H1 (cell line): ENCODE measurements around the gene CPEB1. TPM values are rescaled to one million over a fixed set of nuclear protein-coding genes. Genes with fewer than 3 reads are reported as not detected.

Experiments
- CTCF ChIA-PET: fragments of 300-600 bp; sonication (Branson Sonifier 250); formaldehyde crosslinking; loops from one replicate; lab custom pipeline; 2021; ENCODE audit not compliant: partially characterized antibody; lab: Charles Lee
- POLR2A ChIA-PET: fragments of 300-600 bp; sonication (Branson Sonifier 250); formaldehyde crosslinking; loops from one replicate; lab custom pipeline; 2021; ENCODE audit warnings: inconsistent platforms; ENCODE audit not compliant: partially characterized antibody; lab: Charles Lee
- DNase-seq, 2 experiments: peaks; one replicate each; pipeline versions ENCODE4 v3.0.0 to v3.0.0-alpha.2; 2010 to 2022; ENCODE audit warnings: low spot score in 2 of 2, low read depth in 1 of 2, mixed read lengths in 1 of 2
- FAIRE-seq: peaks from 2 replicates; lab custom pipeline; 2011; peaks lifted over from hg19 to GRCh38; lab: Jason Lieb, UNC
- H2AFZ ChIP-seq: 2 replicates; pipeline ENCODE4 v1.8.1; 2012; ENCODE audit warnings: low read length, inconsistent platforms
- H2AK5ac ChIP-seq: 2 replicates; pipeline ENCODE4 v1.6.1; 2013; ENCODE audit warnings: low read depth, low read length
- H2BK120ac ChIP-seq: replicated peaks from 2 replicates; pipeline ENCODE3; 2013; ENCODE audit warnings: low read depth, low read length, inconsistent platforms
- H2BK12ac ChIP-seq: 2 replicates; pipeline ENCODE4 v1.6.1; 2013; ENCODE audit warnings: low read depth, low read length
- H2BK15ac ChIP-seq: 2 replicates; pipeline ENCODE4 v1.6.1; 2013; ENCODE audit warnings: low read length
- H2BK20ac ChIP-seq: 2 replicates; pipeline ENCODE4 v1.6.1; 2013; ENCODE audit warnings: low read length
- H2BK5ac ChIP-seq: 2 replicates; pipeline ENCODE4 v1.6.1; 2013; ENCODE audit warnings: low read depth, low read length
- H3K14ac ChIP-seq: 2 replicates; pipeline ENCODE4 v1.6.1; 2013; ENCODE audit warnings: inconsistent platforms; ENCODE audit not compliant: insufficient read length
- H3K18ac ChIP-seq: 2 replicates; pipeline ENCODE4 v1.6.1; 2013; ENCODE audit warnings: low read length; ENCODE audit errors: extremely low read depth
- H3K23ac ChIP-seq: 2 replicates; pipeline ENCODE4 v1.6.1; 2013; ENCODE audit warnings: inconsistent platforms; ENCODE audit not compliant: insufficient read length
- H3K23me2 ChIP-seq: 2 replicates; pipeline ENCODE4 v1.6.1; 2013; ENCODE audit warnings: low read depth, low read length
- H3K27ac ChIP-seq: 2 replicates; pipeline ENCODE4 v1.6.1; 2011; ENCODE audit warnings: low read depth, low read length, inconsistent platforms
- H3K27me3 ChIP-seq, 4 experiments: replicated peaks in 1 of 4; 1 replicate in 1 of 4; 2 replicates in 3 of 4; pipeline versions ENCODE4 v1.6.1 to v1.8.1; 2011 to 2013; ENCODE audit warnings: low read length in 3 of 4, mild to moderate bottlenecking in 3 of 4, inconsistent platforms in 2 of 4, mixed read lengths in 2 of 4, moderate library complexity in 1 of 4; ENCODE audit not compliant: control insufficient read depth in 3 of 4, insufficient read depth in 3 of 4; ENCODE audit errors: extremely low read depth in 1 of 4
- H3K36me3 ChIP-seq, 4 experiments: 2 replicates each; pipeline versions ENCODE4 v1.6.1 to v1.8.1; 2011 to 2013; ENCODE audit warnings: mild to moderate bottlenecking in 4 of 4, low read length in 3 of 4, moderate library complexity in 2 of 4, control low read depth in 1 of 4, inconsistent platforms in 1 of 4; ENCODE audit not compliant: insufficient read depth in 4 of 4, control insufficient read depth in 2 of 4
- H3K4ac ChIP-seq: replicated peaks from 2 replicates; pipeline ENCODE3; 2013; ENCODE audit warnings: low read length, low read depth, mixed read lengths, inconsistent platforms; ENCODE audit not compliant: insufficient read length
- H3K4me1 ChIP-seq, 4 experiments: replicated peaks in 1 of 4; 1 replicate in 1 of 4; 2 replicates in 3 of 4; pipeline versions ENCODE4 v1.6.1 to v1.8.1; 2011 to 2013; ENCODE audit warnings: low read length in 3 of 4, inconsistent platforms in 2 of 4, mixed read lengths in 1 of 4; ENCODE audit not compliant: insufficient read depth in 4 of 4, control insufficient read depth in 3 of 4
- H3K4me2 ChIP-seq, 2 experiments: 2 replicates each; pipeline versions ENCODE4 v1.6.1 to v1.8.1; 2011 to 2013; ENCODE audit warnings: low read depth in 2 of 2, low read length in 2 of 2, control low read depth in 1 of 2, inconsistent platforms in 1 of 2, mild to moderate bottlenecking in 1 of 2; ENCODE audit not compliant: insufficient read depth in 1 of 2
- H3K4me3 ChIP-seq, 4 experiments: fragments of 200-600, 300-600 bp in 1 of 4; sonication (generic), shearing (Covaris generic), sonication (Bioruptor Twin) in 1 of 4; 2 replicates each; pipeline versions ENCODE4 v1.5.1 to v1.8.1; 2011 to 2016; ENCODE audit warnings: low read length in 4 of 4, low read depth in 3 of 4, control low read depth in 2 of 4, inconsistent platforms in 2 of 4, mild to moderate bottlenecking in 2 of 4, mixed read lengths in 1 of 4, moderate library complexity in 1 of 4; ENCODE audit not compliant: insufficient read depth in 2 of 4; ENCODE audit errors: extremely low read depth in 1 of 4
- H3K56ac ChIP-seq: replicated peaks from 2 replicates; pipeline ENCODE3; 2013; ENCODE audit warnings: low read depth, mild to moderate bottlenecking, mixed read lengths, low read length, inconsistent platforms; ENCODE audit not compliant: insufficient read length
- H3K79me1 ChIP-seq: 2 replicates; pipeline ENCODE4 v1.6.1; 2013; ENCODE audit warnings: low read depth, low read length, control low read depth
- H3K79me2 ChIP-seq, 2 experiments: 2 replicates each; pipeline versions ENCODE4 v1.6.1 to v1.8.1; 2012 to 2013; ENCODE audit warnings: low read length in 2 of 2, mild to moderate bottlenecking in 2 of 2, inconsistent platforms in 1 of 2; ENCODE audit not compliant: insufficient read depth in 2 of 2, control insufficient read depth in 1 of 2
- H3K9ac ChIP-seq, 4 experiments: replicated peaks in 1 of 4; 1 replicate in 1 of 4; 2 replicates in 3 of 4; pipeline versions ENCODE4 v1.6.1 to v1.8.1; 2011 to 2013; ENCODE audit warnings: low read depth in 3 of 4, low read length in 3 of 4, control low read depth in 2 of 4, mild to moderate bottlenecking in 2 of 4, moderate library complexity in 2 of 4, inconsistent platforms in 1 of 4; ENCODE audit errors: extremely low read depth in 1 of 4
- H3K9me3 ChIP-seq, 2 experiments: 2 replicates each; pipeline versions ENCODE4 v1.6.1 to v1.8.1; 2012 to 2013; ENCODE audit warnings: mild to moderate bottlenecking in 2 of 2, moderate library complexity in 2 of 2, control low read depth in 1 of 2, inconsistent platforms in 1 of 2, low read depth in 1 of 2, low read length in 1 of 2, mixed read lengths in 1 of 2; ENCODE audit not compliant: insufficient read depth in 2 of 2
- H4K20me1 ChIP-seq, 2 experiments: replicated peaks in 1 of 2; 2 replicates each; pipeline versions ENCODE3 to v1.8.1; 2011 to 2013; ENCODE audit warnings: inconsistent platforms in 2 of 2, low read length in 2 of 2, mild to moderate bottlenecking in 1 of 2; ENCODE audit not compliant: insufficient read depth in 2 of 2, control insufficient read depth in 1 of 2
- H4K5ac ChIP-seq: 2 replicates; pipeline ENCODE4 v1.6.1; 2013; ENCODE audit warnings: low read length, low read depth, mixed read lengths, inconsistent platforms; ENCODE audit not compliant: insufficient read length
- H4K8ac ChIP-seq: 2 replicates; pipeline ENCODE4 v1.8.0; 2013; ENCODE audit warnings: mild to moderate bottlenecking, moderate library complexity, low read length, inconsistent platforms; ENCODE audit not compliant: insufficient read depth; ENCODE audit errors: extremely low read depth
- H4K91ac ChIP-seq: replicated peaks from 2 replicates; pipeline ENCODE3; 2013; ENCODE audit warnings: low read length, mixed read lengths, inconsistent platforms; ENCODE audit not compliant: insufficient read length
- WGBS, 2 experiments: shearing (Covaris generic) in 1 of 2; methylation state at CpG; one replicate each; pipeline versions ENCODE4 v1.1.6 to v1.1.7; 2013 to 2015; ENCODE audit warnings: low lambda C conversion rate in 2 of 2, mixed read lengths in 2 of 2, inconsistent platforms in 1 of 2, low coverage in 1 of 2, missing lambda C conversion rate in 1 of 2; ENCODE audit not compliant: insufficient replicate concordance in 2 of 2, insufficient coverage in 1 of 2, insufficient read length in 1 of 2; ENCODE audit errors: extremely low coverage in 1 of 2, missing lambda C conversion rate in 1 of 2; 5-methylcytosine and 5-hydroxymethylcytosine counted together
- polyA plus RNA-seq, 7 experiments: library from polyadenylated mRNA; depleted of rRNA in 3 of 7; stranded (reverse) in 5 of 7; unstranded in 2 of 7; fragments of >200 nt in 5 of 7; fragments of 200-250 nt in 2 of 7; gene quantifications; 1 replicate in 5 of 7; 2 replicates in 1 of 7; 4 replicates in 1 of 7; pipeline versions ENCODE4 v1.2.1 to v1.2.3, GENCODE V29; 2011 to 2013; ENCODE audit warnings: missing spikeins in 2 of 7, mixed read lengths in 2 of 7
- total RNA-seq: library from RNA; stranded (reverse); fragmentation: NEBNext Ultra II Directional; extraction: Animal tissue kit (Norgen Biotek cat#: 25700); gene quantifications from 2 replicates; pipeline ENCODE4 v1.2.1, GENCODE V29; 2021

Gene CPEB1
- total and polyA plus RNA-seq, 2 of the 8 experiments (the other 6 are each of a cell fraction or from before 2014, with no cell fraction given): 4.4 to 4.5 TPM

DNA sequence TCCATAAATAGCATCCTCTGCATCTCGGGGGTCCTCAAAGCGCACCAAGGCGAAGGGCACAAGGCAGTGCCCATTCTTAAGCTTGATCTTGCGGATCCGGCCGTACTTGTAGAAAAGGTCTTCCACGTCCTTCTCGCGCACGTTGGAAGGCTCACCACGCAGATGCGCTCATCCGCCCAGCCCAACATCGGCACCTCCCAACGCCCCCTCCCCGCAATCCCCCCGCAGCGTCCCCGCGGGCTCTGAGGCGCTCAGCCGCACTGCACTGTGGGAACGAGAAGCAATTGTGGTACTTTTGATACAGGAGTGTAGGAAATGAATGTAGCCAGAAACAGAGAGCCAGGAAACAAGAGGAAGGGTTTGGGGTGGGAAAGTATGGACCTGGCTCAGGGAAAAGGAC is 45.0 kb upstream of the CPEB1 start:
- Histone ChIP-seq H2BK15ac (no peak overlapping the region), H3K18ac (no peak overlapping the region), H2BK12ac (no peak overlapping the region), H3K27me3 (no peaks in the 10 kb centered on the region), H3K4me2 (no peak overlapping the region), H3K4me1 (no peaks in the 10 kb centered on the region; a peak in 2 of 7 replicates), H3K27ac (no peak overlapping the region), H2BK5ac (no peak overlapping the region), H4K5ac (no peak overlapping the region), H3K4me3 (no peak overlapping the region), H3K9ac (no peak overlapping the region), H4K8ac (no peak overlapping the region), H4K91ac (no peak overlapping the region), H3K9me3 (no peaks in the 10 kb centered on the region), H3K4ac (no peak overlapping the region), H2AFZ (no peak overlapping the region), H3K23me2 (no peaks in the 10 kb centered on the region), H3K36me3 (no peaks in the 10 kb centered on the region; a peak in 1 of 8 replicates), H3K79me2 (no peaks in the 10 kb centered on the region), H4K20me1 (peaks cover 0 to 3% of the 10 kb centered on the region in 2 experiments), H3K23ac (no peak overlapping the region), H2BK20ac (no peak overlapping the region), H3K56ac (no peak overlapping the region), H2BK120ac (no peak overlapping the region), H3K79me1 (no peaks in the 10 kb centered on the region), H3K14ac (no peak overlapping the region), H2AK5ac (no peak overlapping the region)
- no peak for FAIRE-seq
- ChIA-PET POLR2A (interaction anchor here (1.4 kb wide), 1 partner anchor 10 kb away, joined by 7 read pairs; no protein-coding TSS in a partner anchor), CTCF (no interaction called here)
- 93% methylated on average over 17 of the region's 23 CpGs; no CpG with 5 or more reads in 1 of the 2 experiments for WGBS, 2 experiments
- no peak for DNase-seq
